ENCODE results near the gene ARAP3.

Gene ARAP3

DNA sequence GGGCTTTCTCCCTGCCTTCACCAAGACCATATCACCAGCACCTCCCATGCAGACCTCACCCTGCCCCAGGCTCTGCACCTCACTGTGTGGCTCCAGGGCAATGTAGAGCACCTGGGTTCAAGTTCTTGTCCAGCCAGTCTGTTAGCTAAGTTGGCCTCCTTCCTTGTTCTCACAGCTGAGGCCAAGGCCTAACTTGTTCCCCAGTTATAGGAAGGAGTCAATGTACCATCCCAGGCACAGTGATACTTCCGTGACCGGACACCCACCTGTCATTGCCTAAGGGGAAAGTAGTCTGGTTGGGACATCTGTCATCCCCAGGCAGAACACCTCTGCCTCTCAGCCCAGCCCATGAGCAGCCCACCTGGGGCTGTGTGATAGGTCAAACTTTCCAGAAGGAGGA, 14.4 kb upstream of the ARAP3 start:
- DNase-seq, result no peak

DNA sequence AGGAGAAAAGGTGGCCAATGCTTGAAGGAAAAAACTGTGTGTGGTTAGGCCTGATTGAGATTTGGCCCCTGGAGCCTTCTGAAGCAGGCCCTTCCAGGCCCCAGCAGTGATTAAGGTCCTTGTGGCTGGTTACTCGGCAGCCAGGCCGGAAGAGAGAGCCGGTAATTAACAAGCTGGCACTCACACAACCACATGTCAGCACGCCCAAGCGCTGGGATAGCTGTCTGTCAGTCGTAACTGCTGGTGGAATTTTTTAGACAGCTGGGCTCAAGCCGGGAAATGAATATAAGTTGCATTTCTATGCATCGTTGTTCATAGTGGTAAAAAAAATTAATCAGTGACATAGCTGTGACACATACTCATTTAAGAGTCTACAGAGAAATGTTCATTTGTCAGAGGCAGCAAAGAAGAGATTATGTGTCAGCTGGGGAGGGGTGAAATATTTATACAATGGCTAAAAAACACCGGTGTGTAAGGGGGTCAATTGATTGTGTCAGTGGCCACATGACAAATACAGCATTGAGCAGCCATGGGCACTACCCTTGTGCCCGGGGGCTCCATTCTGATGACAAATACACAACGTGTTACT, 13.7 kb upstream of the ARAP3 start:
- no peak for DNase-seq

DNA sequence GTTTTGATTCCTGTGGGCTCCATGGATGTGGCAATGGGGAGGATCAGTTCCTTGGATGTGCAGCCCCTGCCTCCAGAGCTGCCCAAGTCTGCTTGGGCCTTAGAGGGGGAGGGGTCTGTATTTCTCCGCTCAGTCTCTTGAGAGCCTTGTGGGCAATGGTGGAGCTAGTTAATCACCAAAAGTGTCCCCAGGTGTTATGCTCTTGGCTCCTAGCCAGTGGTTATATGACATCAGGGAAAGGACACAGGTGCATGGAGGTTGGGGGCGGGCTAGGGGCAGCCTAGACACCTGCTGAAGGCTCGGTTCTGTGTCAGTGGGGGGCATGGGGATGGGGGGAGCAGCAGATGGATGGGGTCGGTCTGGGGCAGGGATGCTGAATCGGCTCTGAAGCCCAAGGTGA, 12.4 kb upstream of the ARAP3 start:
- no peak for DNase-seq

DNA sequence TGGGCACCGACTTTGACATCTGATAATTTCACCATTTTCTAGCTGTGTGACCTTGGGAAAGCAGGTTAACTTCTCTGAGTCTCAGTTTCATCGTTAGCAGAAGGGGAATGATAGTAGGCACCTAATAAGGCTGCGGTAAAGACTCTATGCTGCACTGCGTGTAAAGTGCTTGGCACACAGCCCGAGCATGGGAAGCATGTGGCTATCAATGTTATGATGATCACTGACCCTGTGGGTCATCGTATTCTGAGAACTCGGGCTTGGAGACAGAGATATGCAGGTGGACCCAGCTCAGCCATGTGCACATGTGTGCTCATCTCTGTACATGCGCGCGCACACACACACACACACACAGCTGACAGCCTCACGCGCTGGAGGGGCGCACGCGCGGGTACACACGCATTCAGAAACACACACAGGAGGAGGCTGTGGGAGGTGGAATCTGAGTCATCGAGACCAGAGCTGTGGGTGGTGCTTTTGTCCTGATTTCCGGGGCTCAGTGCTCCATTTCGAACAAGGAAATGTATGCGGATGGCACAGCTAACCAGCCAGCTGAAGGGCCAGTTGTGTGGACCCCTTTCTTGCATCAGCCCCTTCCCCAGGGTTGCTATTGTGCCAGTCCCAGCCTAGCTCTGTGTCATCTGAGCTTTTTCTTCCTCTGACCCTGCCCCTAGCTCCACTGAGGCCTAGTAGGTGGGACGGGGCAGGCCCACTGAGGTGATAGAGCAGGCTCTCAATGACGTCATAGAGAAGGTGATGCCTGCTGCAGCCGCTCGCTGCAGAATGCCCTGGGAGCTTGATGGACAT, 11.1 kb upstream of the ARAP3 start:
- DNase-seq, result no peak

DNA sequence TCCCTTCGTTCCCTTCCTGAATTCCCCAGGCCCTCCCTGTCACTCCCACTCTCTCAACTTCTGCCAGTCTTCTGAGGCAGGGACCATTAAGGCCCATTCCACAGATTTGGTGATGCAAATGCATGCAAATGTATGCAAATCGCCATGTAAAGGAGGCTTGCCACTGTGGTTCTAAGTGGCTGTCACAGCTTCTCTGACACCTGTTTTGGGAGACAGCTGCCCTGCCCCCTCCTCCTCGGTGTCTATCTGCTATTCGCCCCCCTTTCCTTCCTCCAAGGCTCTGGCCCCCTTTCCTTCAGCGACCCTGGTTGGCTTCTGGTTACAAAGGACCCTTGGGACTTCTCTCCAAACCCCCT, 10.5 kb upstream of the ARAP3 start:
- DNase-seq, result no peak

DNA sequence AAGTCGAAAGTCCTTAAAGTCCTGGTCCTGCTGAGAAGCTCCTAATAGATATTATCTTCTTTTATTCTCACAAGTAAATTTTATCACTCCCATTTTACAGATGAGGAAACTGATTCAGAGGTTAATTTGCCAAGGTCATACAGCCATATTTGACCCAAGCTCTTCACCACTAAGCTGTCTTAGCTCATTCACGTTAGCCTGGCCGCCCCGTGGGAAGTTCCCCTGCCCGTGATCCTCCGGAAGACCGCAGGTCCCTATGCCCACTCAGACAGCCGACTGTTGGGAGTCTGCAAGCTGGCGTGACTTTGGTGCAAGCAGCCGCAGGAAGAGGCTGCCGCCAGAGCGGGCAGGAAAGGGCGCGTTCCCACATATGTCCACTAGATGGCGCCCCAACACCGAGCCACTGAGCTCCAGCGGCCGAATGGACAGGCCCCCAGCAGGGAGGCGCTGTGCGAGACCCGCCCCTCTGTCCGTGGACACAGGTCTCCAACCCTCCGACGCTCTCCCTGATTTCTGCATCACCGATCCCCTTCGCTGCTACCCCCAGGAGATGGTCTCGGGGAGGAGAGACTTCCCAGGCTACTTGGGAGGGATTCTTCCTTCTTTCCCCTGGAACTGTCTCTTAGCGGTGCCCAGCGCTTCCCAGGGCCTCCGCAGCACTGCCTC, 10.0 kb upstream of the ARAP3 start:
- peak; percentile 29 for DNase-seq

DNA sequence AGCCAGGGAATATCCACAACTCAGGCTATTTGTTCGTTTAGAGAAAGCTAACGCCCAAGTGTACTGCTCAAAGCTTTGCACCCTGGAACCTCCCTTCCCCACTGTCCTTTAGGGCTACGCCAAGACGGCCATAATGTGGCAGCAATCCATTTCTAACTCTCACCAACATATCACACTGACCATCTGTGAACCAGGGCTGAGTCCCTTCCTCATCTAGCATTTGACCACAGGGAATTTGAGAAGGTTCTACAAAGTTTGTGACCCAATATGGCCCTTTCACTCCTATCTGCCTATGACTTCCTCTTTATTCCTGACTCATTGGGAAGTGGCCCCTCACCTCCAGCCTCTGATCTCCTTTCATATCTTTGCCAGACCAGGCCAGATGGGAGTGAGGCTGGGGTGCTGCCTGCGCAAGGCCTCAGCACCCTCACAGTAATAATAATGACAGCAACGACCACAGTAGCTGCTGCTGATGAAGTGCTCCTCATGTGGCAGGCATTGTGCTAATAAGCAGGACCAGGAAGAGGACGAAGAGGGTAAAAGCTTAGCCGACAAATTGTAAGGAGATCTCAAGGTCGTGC, 9.3 kb upstream of the ARAP3 start:
- DNase-seq, result no peak

DNA sequence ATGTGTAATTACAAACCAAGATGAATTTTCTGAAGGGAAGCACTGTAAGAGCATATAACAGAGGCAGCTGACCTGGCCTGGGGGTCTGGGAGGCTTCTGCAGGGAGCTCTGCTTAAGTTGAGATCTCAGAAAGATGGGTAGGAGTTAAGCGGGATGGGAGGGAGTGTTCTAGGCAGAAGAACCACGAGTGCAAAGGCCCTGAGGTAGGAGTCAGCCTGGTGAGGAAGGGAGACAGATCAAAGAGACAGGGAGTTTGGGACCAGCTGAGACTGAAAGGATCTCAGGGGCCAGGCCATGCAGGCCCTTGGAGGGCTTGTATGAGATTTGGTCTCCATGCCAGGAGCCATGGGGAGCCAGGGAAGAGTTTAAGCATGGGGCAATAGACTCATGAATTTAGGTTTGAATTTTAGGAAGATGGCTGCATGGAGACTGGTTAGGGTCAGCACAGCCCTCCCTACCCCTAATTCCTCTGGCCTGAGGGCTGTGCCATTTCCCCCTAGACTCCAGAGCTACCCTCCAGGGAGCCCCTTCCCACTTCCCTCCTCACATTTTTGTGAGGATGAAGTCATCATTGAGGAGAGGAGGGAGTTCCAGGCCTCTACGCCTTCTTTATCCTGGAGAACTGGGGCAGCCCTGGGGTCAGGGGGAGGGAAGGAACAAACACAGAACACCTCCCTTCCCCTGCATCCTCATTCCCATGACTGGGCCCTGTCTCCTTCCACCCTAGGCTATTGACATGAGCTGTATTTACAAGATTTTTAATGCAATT, 4.8 kb upstream of the ARAP3 start:
- DNase-seq, result no peak

DNA sequence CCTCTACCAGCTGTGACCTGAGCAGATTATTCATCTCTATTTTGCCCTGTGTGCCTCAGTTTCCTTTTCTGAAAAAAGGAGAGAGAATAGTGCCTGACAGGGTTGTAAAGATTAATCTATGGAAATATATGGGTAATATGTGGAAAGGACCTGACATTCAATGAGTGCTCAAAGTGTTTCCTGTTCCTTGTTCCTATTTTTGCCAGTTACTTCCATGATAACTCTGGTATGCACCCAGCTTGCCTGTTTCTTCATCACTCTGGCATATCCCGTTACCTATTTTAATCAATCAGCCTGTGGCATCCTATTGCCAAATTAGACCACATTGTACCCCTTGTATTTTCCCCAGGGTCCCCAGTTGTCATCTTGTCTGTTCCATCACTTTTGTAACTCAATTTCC, 3.6 kb upstream of the ARAP3 start:
- DNase-seq, result no peak

DNA sequence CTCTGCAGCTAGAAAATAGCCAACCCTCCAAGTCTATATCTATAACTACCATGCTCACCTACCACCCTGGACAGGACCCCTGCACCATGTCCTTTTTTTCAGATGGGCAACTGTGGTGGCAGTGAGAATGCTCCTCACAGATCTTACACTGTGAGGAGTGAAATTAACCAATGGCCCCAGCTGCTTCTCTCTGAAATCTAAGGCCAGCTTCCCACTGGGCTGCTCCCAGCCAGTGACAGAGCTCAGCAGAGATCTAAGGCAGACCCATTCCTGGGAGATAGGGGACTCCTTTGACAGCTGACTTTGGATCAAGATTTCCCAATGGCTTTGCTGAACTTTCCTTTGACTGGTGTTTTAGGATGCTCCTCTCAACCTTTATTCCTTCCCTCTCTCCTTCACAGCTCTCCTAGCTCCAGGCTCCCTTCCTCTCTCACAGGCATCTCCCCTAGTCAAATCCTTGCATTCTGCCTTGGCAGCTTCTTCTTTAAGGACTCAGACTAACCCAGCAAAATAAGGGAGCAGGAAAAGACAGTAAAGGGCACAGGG, 1.6 kb upstream of the ARAP3 start:
- DNase-seq, result no peak

DNA sequence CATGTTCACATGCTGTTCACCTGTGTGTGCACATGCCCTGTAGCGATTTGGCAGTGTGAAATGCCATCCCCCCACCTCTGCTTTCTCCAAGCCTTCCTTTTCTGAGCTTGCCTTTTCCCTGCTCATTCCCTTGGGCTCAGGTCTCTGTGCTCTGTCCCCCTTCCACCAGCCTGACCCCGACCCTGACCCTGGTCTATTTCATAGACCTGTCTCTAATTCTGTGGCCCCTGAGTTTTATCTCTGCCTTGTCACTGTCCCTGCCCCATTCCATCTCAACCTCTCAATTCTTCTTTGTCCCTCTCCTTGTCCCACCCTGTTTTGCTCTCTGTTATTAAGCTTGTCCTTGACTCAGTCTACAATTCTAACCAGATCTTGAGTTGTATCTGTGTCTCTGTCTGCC, 735 bp downstream of the ARAP3 start:
- no peak for DNase-seq

DNA sequence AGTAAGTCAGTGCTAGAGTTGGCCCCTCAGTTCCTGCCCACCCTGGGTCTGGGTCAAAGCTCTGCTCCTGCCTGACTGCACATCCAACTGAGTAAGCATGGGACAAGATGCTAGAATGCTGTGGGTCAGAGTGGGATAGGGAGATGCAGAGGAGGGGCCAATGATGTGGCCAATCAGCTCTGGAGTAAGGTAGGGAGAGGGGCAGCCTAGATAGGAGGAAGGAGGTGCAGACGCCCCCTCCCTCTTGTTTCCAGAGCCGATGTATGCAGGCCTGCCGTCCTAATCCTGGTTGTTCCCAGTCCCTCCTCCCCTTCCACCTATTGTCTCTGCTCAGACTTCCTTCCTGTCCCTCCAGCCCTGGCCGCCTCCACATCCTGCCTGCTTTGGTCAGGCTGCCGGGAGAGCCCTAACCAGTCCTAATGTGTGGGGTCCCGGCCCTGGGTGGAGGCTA, 1.3 kb downstream of the ARAP3 start:
- DNase-seq, result no peak

DNA sequence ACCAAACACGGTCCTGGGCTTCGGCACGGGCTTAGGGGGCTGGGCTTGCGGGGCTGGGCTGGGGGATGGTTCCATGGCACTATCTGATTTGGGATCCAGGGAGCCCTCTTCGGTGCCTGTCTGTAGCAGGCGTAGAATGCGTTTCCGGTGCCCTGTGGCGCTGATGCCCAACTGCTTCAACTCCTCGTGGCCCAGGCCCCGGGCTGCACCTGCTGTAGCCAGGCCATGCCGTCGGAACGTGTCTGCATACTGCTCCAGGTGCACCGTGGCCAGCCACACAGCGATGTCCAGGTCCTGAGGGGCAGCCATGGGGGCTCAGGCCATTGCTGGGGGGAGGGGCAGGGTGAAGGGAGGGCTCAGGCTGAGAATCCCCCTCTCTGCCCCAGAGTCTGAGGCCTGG, 1.9 kb downstream of the ARAP3 start:
- no peak for DNase-seq

DNA sequence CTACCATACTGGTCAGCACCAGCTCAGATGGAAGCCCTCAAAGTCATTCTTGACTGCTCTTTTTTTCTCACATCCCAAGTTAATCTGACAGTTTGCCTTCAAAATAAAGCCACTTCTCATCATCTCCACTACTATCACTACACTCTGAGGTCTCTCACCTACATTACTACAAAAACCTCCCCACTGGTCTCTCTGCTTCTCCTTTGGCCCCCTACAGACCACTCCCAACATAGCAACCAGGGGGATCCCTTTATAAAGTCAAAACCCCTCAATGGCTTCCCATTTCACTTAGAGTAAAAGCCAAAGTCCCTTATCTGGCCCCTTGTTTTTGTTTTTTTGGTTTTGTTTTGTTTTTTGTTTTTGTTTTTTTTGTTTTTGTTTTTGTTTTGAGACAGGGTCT, 4.6 kb downstream of the ARAP3 start:
- no peak for DNase-seq

DNA sequence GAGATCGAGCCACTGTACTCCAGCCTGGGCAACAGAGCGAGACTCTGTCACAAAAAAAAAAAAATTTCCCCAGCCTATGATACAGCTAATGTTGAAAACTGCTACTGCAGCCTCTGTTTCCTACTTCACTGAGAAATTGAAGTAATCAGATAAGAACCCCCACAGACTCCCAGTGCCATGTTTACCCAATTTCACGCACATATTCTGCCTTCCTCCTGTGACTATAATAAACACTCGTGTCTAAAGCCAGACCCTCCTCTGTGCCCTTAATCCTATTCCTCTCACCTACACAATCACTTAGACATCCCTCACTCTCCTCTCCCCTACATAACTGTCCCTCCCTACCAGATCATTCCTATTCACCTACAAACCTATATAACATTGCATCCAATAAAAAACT, 6.4 kb downstream of the ARAP3 start:
- DNase-seq, result no peak

DNA sequence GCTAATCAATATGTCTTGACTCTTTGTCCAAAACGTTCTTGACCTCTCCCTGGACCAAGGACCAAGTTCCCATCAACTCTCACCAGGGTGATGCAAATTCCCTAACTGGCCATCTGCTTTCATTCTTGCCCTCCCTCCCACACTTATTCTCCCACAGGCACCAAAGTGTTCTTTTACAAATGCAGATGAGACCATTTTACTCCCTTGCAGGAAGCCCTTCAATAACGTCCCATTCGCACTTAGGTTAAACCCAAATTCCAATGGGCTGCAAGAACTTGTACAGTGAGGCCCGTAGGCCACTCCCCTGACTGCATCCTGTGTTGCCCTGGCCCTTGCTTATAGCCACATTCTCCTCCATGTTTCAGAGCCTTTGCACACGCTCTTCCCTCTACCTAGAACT, 7.3 kb downstream of the ARAP3 start:
- no peak for DNase-seq

DNA sequence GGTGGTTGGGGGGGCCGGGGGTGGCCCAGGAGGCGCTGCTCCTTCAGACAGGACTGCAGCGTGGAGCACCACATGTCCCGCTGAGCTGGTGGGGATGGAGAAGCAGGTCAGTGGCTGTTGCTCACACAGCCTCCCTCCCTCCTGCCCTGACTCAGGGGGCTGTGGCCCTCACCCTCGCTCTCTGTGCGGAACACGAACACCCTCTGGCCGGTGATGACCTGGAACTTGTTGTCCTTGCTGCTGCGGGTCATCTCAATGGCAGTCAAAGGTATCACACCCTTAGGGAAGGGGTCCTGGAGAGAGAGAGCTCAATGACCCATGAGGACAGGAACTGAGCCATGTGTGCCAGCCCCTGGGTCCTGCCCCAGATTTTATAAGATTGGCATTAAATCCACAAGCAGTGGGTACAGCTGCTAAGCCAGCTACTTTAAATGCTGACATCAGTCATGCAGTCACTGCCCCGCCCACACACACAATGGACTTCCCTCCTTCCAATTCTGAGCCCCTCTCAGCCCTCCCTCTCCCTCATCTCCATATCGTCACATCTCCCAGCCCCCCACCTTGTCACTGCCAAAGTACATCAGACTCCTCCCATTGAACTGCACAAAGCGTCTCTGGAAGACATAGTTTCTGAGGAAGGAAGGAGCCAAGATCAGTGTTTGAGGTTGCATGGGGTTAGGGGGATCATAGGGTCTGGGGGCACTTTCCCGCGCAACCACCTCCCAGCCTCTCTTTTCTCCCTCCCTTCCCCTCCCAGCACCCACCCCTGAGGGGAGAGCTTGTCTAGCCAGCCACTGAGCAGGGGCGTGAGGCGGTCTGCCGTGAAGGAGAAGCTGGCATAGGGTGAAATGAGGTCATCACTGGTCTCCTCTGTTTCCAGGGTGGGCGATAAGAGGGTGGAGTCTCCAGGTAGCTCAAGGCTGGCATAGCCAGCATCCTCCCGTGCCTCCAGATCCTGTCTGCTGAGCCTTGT, 8.9 kb downstream of the ARAP3 start:
- no peak for DNase-seq

DNA sequence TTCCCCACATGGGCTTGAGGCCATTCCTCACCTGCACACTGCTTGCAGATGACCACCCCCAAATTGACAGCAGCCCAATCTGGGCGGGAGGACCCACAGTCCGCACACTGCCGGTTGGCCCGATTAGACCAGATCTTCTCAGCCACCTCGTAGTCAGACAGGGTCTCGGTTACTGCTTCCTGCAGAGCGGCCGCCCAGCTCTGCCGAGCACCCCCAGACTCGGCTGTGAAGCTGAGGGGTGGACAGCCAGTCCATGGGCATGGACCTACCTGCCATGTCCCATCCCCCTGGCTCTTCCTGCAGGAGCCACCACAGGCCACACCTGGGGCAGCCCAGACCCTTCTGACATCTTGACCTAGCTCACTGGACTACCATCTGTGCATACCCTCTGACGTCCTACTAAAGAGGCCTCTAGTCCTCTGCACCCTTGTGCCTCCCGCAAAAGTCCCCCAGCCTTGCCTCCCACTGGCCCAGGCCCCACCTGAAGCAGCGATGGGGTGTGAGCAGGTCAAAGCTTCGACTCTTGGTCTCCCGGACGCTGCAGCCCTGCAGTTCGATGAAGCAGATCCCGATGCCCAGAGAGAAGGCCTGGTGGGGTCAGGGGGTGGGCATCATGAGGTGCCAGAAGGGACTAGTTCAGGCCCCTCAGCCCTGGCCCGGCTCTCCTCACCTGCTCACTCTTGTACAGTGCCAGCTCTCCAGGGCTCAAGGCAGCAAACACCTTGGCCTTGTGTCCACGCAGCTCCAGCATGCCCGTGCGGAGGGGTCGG, 9.8 kb downstream of the ARAP3 start:
- DNase-seq, result no peak

DNA sequence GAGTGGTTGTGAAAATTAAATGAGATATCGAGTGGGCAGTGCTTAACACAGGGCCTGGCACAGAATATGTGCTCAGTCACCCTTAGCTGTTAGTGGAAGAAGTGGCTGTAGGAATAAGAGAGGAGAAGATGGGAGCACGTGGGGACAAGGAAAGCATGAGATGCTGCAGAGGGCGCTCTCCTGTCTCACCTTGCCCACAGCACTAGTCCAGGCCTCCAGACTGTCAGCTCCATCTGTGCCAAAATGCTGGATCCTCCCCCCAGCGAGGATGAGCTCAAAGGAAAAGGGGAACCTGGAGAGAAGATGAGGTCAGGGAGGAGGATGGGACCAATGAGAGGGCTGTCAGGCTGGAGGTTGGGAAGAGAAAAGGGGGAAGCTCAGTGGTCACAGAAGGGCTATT, 12.5 kb downstream of the ARAP3 start:
- DNase-seq, result no peak

DNA sequence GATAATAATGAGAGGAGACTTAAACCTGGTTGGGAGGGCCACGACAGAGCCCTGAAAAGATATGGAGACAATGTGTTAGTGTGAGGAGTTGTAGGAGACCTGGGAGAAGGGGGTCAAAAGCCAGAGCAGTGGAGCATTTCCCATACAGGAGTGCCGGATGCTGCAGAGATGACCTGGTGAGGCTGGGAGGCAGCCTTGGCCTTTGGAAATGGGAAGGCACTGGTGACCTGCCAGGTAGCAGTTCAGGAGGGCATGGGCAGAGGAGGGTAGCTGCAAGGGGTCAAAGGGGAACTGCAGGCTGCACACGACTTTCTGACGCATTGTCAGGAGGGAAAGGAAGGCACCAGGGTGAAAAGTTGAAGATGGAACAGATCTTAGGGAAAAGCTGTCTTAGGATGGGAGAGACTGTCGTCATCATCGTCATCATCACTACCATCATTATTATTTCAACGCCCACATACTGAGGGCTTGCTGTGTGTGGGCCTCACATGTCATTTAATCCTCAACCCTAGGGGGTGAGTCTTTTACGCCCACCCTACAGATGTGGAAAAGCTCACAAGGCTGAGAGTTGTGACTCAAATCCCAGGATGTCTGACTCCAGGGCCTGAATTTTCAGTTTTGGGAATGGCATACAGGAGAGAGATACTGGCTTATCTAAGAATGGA, 13.3 kb downstream of the ARAP3 start:
- no peak for DNase-seq

Data from KG1 (cell line).